KMS-11 (cell line): ENCODE data around the gene DTNBP1.

Experiments used
- H2AFZ ChIP-seq: fragments of 200-600 bp; sonication (generic); 2 replicates; pipeline ENCODE4 v1.6.1; 2016; ENCODE audit warnings: antibody characterized with exemption, mixed run types, low read depth
- H3K27ac ChIP-seq: fragments of 200-600 bp; sonication (generic); 2 replicates; pipeline ENCODE4 v1.6.1; 2016; ENCODE audit warnings: mild to moderate bottlenecking, mixed run types
- H3K27me3 ChIP-seq: fragments of 200-600 bp; sonication (generic); 2 replicates; pipeline ENCODE4 v1.6.1; 2017; ENCODE audit warnings: mild to moderate bottlenecking, low read depth, mixed run types, moderate library complexity; ENCODE audit not compliant: insufficient read depth
- H3K36me3 ChIP-seq: fragments of 200-600 bp; sonication (generic); 2 replicates; pipeline ENCODE4 v1.6.1; 2017; ENCODE audit warnings: mild to moderate bottlenecking, mixed run types; ENCODE audit not compliant: insufficient read depth
- H3K4me1 ChIP-seq: fragments of 200-600 bp; sonication (generic); 2 replicates; pipeline ENCODE4 v1.6.1; 2016; ENCODE audit warnings: mild to moderate bottlenecking, low read depth, mixed run types; ENCODE audit not compliant: poor library complexity, severe bottlenecking
- H3K4me2 ChIP-seq: fragments of 200-600 bp; sonication (generic); 2 replicates; pipeline ENCODE4 v1.7.0; 2016; ENCODE audit warnings: mild to moderate bottlenecking, mixed run types
- H3K4me3 ChIP-seq: fragments of 200-600 bp; sonication (generic); IDR thresholded peaks from 2 replicates; pipeline ENCODE4 v1.6.1; 2017; ENCODE audit warnings: low read depth, low read length, mixed read lengths; ENCODE audit not compliant: insufficient read depth
- H3K79me2 ChIP-seq: fragments of 200-600 bp; sonication (generic); 2 replicates; pipeline ENCODE4 v1.6.1; 2016; ENCODE audit warnings: low read depth, mixed run types; ENCODE audit not compliant: insufficient read depth
- H3K9ac ChIP-seq: fragments of 200-600 bp; sonication (generic); 2 replicates; pipeline ENCODE4 v1.6.1; 2016; ENCODE audit warnings: mild to moderate bottlenecking, mixed run types
- H4K20me1 ChIP-seq: fragments of 200-600 bp; sonication (generic); 2 replicates; pipeline ENCODE4 v1.6.1; 2016; ENCODE audit warnings: mild to moderate bottlenecking, mixed run types; ENCODE audit not compliant: insufficient read depth
- CTCF ChIP-seq: fragments of 200-600 bp; sonication (generic); conservative IDR thresholded peaks from 2 replicates; pipeline ENCODE4 v1.6.1; 2017; ENCODE audit warnings: low read depth, mild to moderate bottlenecking, antibody characterized with exemption, low read length, moderate library complexity, mixed read lengths

Gene DTNBP1

DNA sequence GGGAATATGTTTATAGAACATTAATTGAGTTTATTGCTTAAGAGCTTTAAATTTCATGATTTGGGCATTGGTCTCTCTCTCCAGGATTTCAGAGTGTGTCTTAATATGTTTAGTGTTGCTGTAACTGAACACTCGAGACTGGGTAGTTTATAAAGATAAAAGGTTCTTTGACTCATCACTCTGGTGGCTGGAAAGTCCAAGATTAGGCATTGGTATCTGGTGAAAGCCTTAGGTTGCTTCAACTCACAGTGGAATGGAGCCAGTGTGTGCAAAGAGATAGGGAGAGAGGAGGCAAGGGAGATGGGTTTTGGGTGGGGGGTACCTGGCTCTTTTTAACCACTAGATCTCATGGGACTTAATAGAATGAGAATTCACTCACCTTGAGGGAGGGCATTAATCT lies 35.6 kb upstream of the DTNBP1 start:
- Histone ChIP-seq H3K79me2 (no peaks in the 10 kb centered on the region), H3K4me3 (no peak overlapping the region), H4K20me1 (no peaks in the 10 kb centered on the region), H3K4me1 (no peaks in the 10 kb centered on the region), H3K27ac (no peak overlapping the region), H2AFZ (no peak overlapping the region), H3K27me3 (no peaks in the 10 kb centered on the region), H3K4me2 (no peak overlapping the region), H3K36me3 (no peaks in the 10 kb centered on the region), H3K9ac (no peak overlapping the region)
- TF ChIP-seq CTCF, result no peak

DNA sequence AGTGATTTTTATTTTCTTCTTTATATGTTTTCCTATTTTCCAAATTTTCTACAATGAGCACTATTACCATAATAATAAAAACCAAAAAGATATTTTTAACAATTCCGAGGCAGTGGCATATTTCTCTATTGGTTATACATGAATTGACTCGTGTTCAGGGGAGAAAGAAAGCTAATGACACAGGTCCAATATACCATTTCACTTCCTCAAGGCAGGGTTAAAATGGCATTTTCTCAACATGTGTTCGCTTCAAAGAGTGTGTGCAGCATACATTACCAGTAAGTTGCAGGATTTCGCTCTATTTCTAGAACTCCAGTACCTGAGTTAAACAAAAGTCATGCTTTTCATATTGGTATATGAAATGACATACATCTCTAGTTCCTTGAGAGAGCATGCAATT lies 35.1 kb upstream of the DTNBP1 start:
- no peak for TF ChIP-seq CTCF
- H3K27ac ChIP-seq, result no peak overlapping the region
- no peak overlapping the region for H3K4me2 ChIP-seq
- H3K9ac ChIP-seq, result no peak overlapping the region
- H3K27me3 ChIP-seq, result no peaks in the 10 kb centered on the region
- H3K4me3 ChIP-seq, result no peak overlapping the region
- H3K4me1 ChIP-seq, result no peaks in the 10 kb centered on the region
- no peaks in the 10 kb centered on the region for H3K79me2 ChIP-seq
- no peak overlapping the region for H2AFZ ChIP-seq
- no peaks in the 10 kb centered on the region for H4K20me1 ChIP-seq
- no peaks in the 10 kb centered on the region for H3K36me3 ChIP-seq

DNA sequence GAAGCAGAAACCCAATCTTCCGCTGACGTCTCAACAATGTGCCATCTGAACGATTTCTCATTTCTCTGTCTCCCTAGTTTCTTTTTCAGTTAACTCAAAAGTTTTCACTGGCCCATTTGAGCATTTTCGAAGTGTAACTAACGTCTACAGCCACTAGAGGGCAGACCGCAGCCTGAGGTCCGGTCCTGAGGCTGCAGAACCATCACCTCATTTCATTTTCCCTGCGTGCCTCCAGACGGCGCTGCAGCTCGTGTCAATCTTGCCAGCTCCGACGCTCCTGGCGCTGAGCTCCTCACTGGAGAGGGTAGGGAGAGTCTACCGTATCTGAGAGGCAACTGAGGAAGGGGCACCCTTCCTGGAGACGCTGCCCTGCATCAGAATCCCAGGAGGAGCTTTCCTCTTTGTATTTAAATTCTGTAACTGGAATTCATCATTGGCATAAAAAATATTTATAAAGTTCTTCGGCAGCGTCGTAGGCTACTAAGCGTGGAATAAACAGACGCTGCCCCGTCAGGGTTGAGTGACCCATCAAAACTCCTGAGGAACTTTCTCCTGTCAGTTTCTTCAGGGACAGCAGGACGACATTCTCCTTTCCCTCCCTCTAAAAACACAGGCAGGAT lies 28.5 kb upstream of the DTNBP1 start:
- Histone ChIP-seq H3K9ac (peak overlapping the region; percentile 23; the same call in 1 of the 2 replicates), H3K79me2 (no peaks in the 10 kb centered on the region), H3K27me3 (no peaks in the 10 kb centered on the region), H3K4me2 (peak overlapping the region; percentile 52), H3K4me1 (peaks cover 9% of the 10 kb centered on the region), H3K4me3 (no peak overlapping the region), H4K20me1 (no peaks in the 10 kb centered on the region), H3K36me3 (no peaks in the 10 kb centered on the region), H2AFZ (peak overlapping the region; percentile 80), H3K27ac (no peak overlapping the region)
- TF ChIP-seq CTCF, result peak; percentile 97

- H2AFZ ChIP-seq, result peak overlapping the region; percentile 80
- TF ChIP-seq CTCF, result no peak
- no peaks in the 10 kb centered on the region for H4K20me1 ChIP-seq
- H3K9ac ChIP-seq, result peak overlapping the region; percentile 23; the same call in 1 of the 2 replicates
- H3K27me3 ChIP-seq, result no peaks in the 10 kb centered on the region
- H3K4me1 ChIP-seq, result peaks cover 9% of the 10 kb centered on the region
- H3K36me3 ChIP-seq, result no peaks in the 10 kb centered on the region
- peak overlapping the region; percentile 52 for H3K4me2 ChIP-seq
- no peak overlapping the region for H3K4me3 ChIP-seq
- no peaks in the 10 kb centered on the region for H3K79me2 ChIP-seq
- H3K27ac ChIP-seq, result no peak overlapping the region
Observed at GRCh38 chr6:15690510-15690909, 27.7 kb upstream of the DTNBP1 start.
